Endothelial cell (in vitro differentiated cells): ENCODE measurements around the gene PTHLH. TPM values are rescaled to one million over a fixed set of nuclear protein-coding genes. Genes with fewer than 3 reads are reported as not detected.

Experiments
- DNase-seq: peaks from one replicate; pipeline ENCODE4 v3.0.0; 2021; ENCODE audit warnings: low spot score
- H3K27ac Mint-ChIP-seq: one replicate; pipeline ENCODE4 v1.8.0; 2021; ENCODE audit warnings: mixed read lengths, inconsistent platforms; ENCODE audit not compliant: unreplicated experiment
- H3K27me3 Mint-ChIP-seq: one replicate; pipeline ENCODE4 v1.8.0; 2021; ENCODE audit warnings: mild to moderate bottlenecking, moderate library complexity, mixed read lengths, inconsistent platforms; ENCODE audit not compliant: unreplicated experiment
- H3K36me3 Mint-ChIP-seq: one replicate; pipeline ENCODE4 v1.8.0; 2021; ENCODE audit warnings: mild to moderate bottlenecking, low read depth, mixed read lengths, inconsistent platforms; ENCODE audit not compliant: unreplicated experiment
- H3K4me1 Mint-ChIP-seq: one replicate; pipeline ENCODE4 v1.8.0; 2021; ENCODE audit warnings: mild to moderate bottlenecking, mixed read lengths, inconsistent platforms; ENCODE audit not compliant: unreplicated experiment
- H3K4me3 Mint-ChIP-seq: one replicate; pipeline ENCODE4 v1.8.0; 2021; ENCODE audit warnings: mild to moderate bottlenecking, mixed read lengths, inconsistent platforms; ENCODE audit not compliant: unreplicated experiment
- H3K9me3 Mint-ChIP-seq: one replicate; pipeline ENCODE4 v1.8.0; 2021; ENCODE audit warnings: mixed read lengths, inconsistent platforms; ENCODE audit not compliant: unreplicated experiment
- CTCF ChIP-seq: fragments of 200-600 bp; sonication (generic); IDR thresholded peaks from one replicate; pipeline ENCODE4 v1.5.0; 2021; ENCODE audit warnings: antibody characterized with exemption; ENCODE audit not compliant: unreplicated experiment
- total RNA-seq: library from RNA; stranded (reverse); fragmentation: NEBNext Ultra II Directional; extraction: Animal tissue kit (Norgen Biotek cat#: 25700); gene quantifications from one replicate; pipeline ENCODE4 v1.2.1, GENCODE V29; 2021; ENCODE audit not compliant: unreplicated experiment

Gene PTHLH
- total RNA-seq, 1 donor from 2014 or later, result 4.7 TPM

GRCh38 chr12:27971121-27971489 lies 1.4 kb downstream of the PTHLH start:
- peaks cover 13% of the 10 kb centered on the region for H3K27me3 Mint-ChIP-seq

GRCh38 chr12:27970401-27971120 lies 2.0 kb downstream of the PTHLH start:
- no peak overlapping the region for H3K27ac Mint-ChIP-seq
- TF ChIP-seq CTCF, result no peak
- H3K27me3 Mint-ChIP-seq, result peaks cover 11% of the 10 kb centered on the region
- peaks cover 30% of the 10 kb centered on the region for H3K4me1 Mint-ChIP-seq
- DNase-seq, result peak; percentile 45
- peak overlapping the region; percentile 88 for H3K4me3 Mint-ChIP-seq
- no peaks in the 10 kb centered on the region for H3K9me3 Mint-ChIP-seq
- no peaks in the 10 kb centered on the region for H3K36me3 Mint-ChIP-seq

More at GRCh38 chr12:27971121-27971489, 1.4 kb downstream of the PTHLH start:
- peaks cover 36% of the 10 kb centered on the region for H3K4me1 Mint-ChIP-seq
- H3K4me3 Mint-ChIP-seq, result peak overlapping the region; percentile 88
- no peak overlapping the region for H3K27ac Mint-ChIP-seq
- H3K9me3 Mint-ChIP-seq, result no peaks in the 10 kb centered on the region
- TF ChIP-seq CTCF, result no peak
- no peak for DNase-seq
- no peaks in the 10 kb centered on the region for H3K36me3 Mint-ChIP-seq

GRCh38 chr12:27969624-27970400 lies 2.7 kb downstream of the PTHLH start:
- Mint-ChIP-seq H3K4me3 (peak overlapping the region; percentile 90), H3K27me3 (peaks cover 11% of the 10 kb centered on the region), H3K27ac (peak overlapping the region; percentile 72), H3K36me3 (no peaks in the 10 kb centered on the region), H3K9me3 (no peaks in the 10 kb centered on the region), H3K4me1 (peaks cover 30% of the 10 kb centered on the region)
- peak; percentile 57 for DNase-seq
- TF ChIP-seq CTCF, result no peak

GRCh38 chr12:27968972-27969623 lies 3.4 kb downstream of the PTHLH start:
- H3K9me3 Mint-ChIP-seq, result no peaks in the 10 kb centered on the region
- H3K36me3 Mint-ChIP-seq, result no peaks in the 10 kb centered on the region
- peaks cover 11% of the 10 kb centered on the region for H3K27me3 Mint-ChIP-seq
- H3K27ac Mint-ChIP-seq, result no peak overlapping the region
- peak overlapping the region; percentile 90 for H3K4me3 Mint-ChIP-seq
- DNase-seq, result peak; percentile 37
- no peak for TF ChIP-seq CTCF
- H3K4me1 Mint-ChIP-seq, result peaks cover 25% of the 10 kb centered on the region
